Measurements from ENCODE around the gene MN1.

DNA sequence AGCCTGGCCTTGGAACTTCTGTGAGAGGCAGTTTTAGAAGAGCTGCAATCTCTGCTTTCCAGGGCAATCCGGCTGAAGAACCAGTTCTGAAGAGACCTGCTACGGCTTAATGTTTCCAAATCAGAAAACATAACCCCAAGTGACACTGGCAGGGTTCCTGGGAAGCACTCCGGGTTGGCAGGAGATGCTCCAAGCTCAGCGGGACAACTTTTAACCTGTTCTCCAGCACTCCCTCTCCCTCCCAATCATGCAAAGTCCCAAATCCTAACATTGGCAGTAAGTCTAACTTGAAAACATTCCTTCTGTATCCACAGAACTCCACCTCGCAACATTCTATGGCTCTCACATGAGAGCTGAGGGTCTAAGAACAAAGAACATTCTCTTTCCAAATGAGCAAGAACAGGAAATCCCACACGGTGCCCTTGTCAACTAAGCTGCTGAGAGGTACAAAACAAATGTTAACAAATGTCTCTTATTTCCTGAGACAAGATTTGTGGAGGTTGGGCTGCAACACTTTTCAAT lies 48.5 kb upstream of the MN1 start:
- TF ChIP-seq ZNF274 (IDR thresholded peaks at IDR 0.05; ENCODE audit: low read depth, low read length) = no peak
- TF ChIP-seq YY1 (IDR thresholded peaks at IDR 0.05; ENCODE audit: insufficient read depth, insufficient read length) = no peak
